Measurements from ENCODE around the gene AXL.

Gene AXL

GRCh38 chr19:41263850-41264580 is 45.0 kb downstream of the AXL start, which contains the start of gene HNRNPUL1:
Gene HNRNPUL1, plus strand, starts transcription at chr19:41264372. Its CDS starts 132 bp downstream, at chr19:41264504.
- peak within 1 kb of the TSS; percentile 92 for H3K4me2 ChIP-seq (ENCODE audit: low read length, poor library complexity, severe bottlenecking)
- H3K79me1 ChIP-seq (replicated peaks; ENCODE audit: low read length, poor library complexity, severe bottlenecking), result peaks cover 6% of the 10 kb centered on the region
- peak within 1 kb of the TSS; percentile 98 for H2BK5ac ChIP-seq (ENCODE audit: low read depth, low read length, poor library complexity, severe bottlenecking)
- peak within 1 kb of the TSS; percentile 97 to 98 for H3K18ac ChIP-seq (ENCODE audit: low read depth in 1 of 2, low read length in 2 of 2)
- H3K9me3 ChIP-seq (ENCODE audit: control insufficient read depth, low read length), result no peaks in the 10 kb centered on the region
- H2BK12ac ChIP-seq (ENCODE audit: low read length in 2 of 2), result peak within 1 kb of the TSS in 1 of 2 experiments; percentile 37
- H2BK120ac ChIP-seq (ENCODE audit: low read depth, low read length), result peak within 1 kb of the TSS; percentile 100
- peak within 1 kb of the TSS; percentile 49 for H2AK5ac ChIP-seq (ENCODE audit: low read length, severe bottlenecking)
- no peaks in the 10 kb centered on the region for H3K27me3 ChIP-seq (ENCODE audit: control insufficient read depth in 1 of 2, insufficient read depth in 1 of 2, low read length in 2 of 2)
- H2AFZ ChIP-seq (ENCODE audit: low read depth, low read length), result no peak within 1 kb of the TSS
- peak within 1 kb of the TSS; percentile 95 for H4K91ac ChIP-seq (ENCODE audit: low read length)
- peak within 1 kb of the TSS; percentile 94 for H4K8ac ChIP-seq (ENCODE audit: low read length)
- under 1% methylated on average over 52 of the region's 55 CpGs for WGBS
- H3K4me1 ChIP-seq (ENCODE audit: control insufficient read depth, insufficient read depth, low read depth, low read length), result peaks cover 11% of the 10 kb centered on the region
- H3K4me3 ChIP-seq (ENCODE audit: insufficient read depth in 1 of 2, low read depth in 1 of 2, low read length in 2 of 2), result peak within 1 kb of the TSS; percentile 79 to 92
- peak within 1 kb of the TSS; percentile 98 to 99 for H3K4ac ChIP-seq (ENCODE audit: low read depth in 1 of 2, low read length in 2 of 2)
- H3K36me3 ChIP-seq (ENCODE audit: control insufficient read depth in 1 of 2, insufficient read depth in 2 of 2, low read depth in 1 of 2, low read length in 2 of 2), result peaks cover 23 to 39% of the 10 kb centered on the region in 2 experiments
- H2BK15ac ChIP-seq (ENCODE audit: low read depth, poor library complexity, severe bottlenecking), result peak within 1 kb of the TSS; percentile 98
- H3K9ac ChIP-seq (ENCODE audit: low read length), result peak within 1 kb of the TSS; percentile 99
- H3K27ac ChIP-seq (ENCODE audit: low read length, poor library complexity, severe bottlenecking), result peak within 1 kb of the TSS; percentile 94
- H3K14ac ChIP-seq (ENCODE audit: low read length in 2 of 2), result peak within 1 kb of the TSS; percentile 93 to 99
- peak within 1 kb of the TSS; percentile 42 to 46 for H3K23ac ChIP-seq (ENCODE audit: low read length in 2 of 2)
- DNase-seq, result peak; percentile 100

- Histone ChIP-seq H3K4me2 (ENCODE audit: low read length, poor library complexity, severe bottlenecking) (peak overlapping the region; percentile 84), H2BK12ac (ENCODE audit: low read length in 2 of 2) (peak overlapping the region in 1 of 2 experiments; percentile 37), H3K4ac (ENCODE audit: low read depth in 1 of 2, low read length in 2 of 2) (peak overlapping the region; percentile 98 to 99), H3K14ac (ENCODE audit: low read length in 2 of 2) (peak overlapping the region; percentile 93 to 99), H2AK5ac (ENCODE audit: low read length, severe bottlenecking) (peak overlapping the region; percentile 49), H3K9ac (ENCODE audit: low read length) (peak overlapping the region; percentile 97), H3K36me3 (ENCODE audit: control insufficient read depth in 1 of 2, insufficient read depth in 2 of 2, low read depth in 1 of 2, low read length in 2 of 2) (peaks cover 23 to 39% of the 10 kb centered on the region in 2 experiments), H3K79me1 (replicated peaks; ENCODE audit: low read length, poor library complexity, severe bottlenecking) (peaks cover 6% of the 10 kb centered on the region), H2BK120ac (ENCODE audit: low read depth, low read length) (peak overlapping the region; percentile 100), H2AFZ (ENCODE audit: low read depth, low read length) (no peak overlapping the region), H2BK5ac (ENCODE audit: low read depth, low read length, poor library complexity, severe bottlenecking) (peak overlapping the region; percentile 98), H3K27ac (ENCODE audit: low read length, poor library complexity, severe bottlenecking) (peak overlapping the region; percentile 94), H3K23ac (ENCODE audit: low read length in 2 of 2) (peak overlapping the region; percentile 42 to 46), H2BK15ac (ENCODE audit: low read depth, poor library complexity, severe bottlenecking) (peak overlapping the region; percentile 98), H3K27me3 (ENCODE audit: control insufficient read depth in 1 of 2, insufficient read depth in 1 of 2, low read length in 2 of 2) (no peaks in the 10 kb centered on the region), H3K18ac (ENCODE audit: low read depth in 1 of 2, low read length in 2 of 2) (peak overlapping the region; percentile 97 to 98), H3K4me3 (ENCODE audit: insufficient read depth in 1 of 2, low read depth in 1 of 2, low read length in 2 of 2) (peak overlapping the region; percentile 79 to 89), H4K91ac (ENCODE audit: low read length) (peak overlapping the region; percentile 95), H3K9me3 (ENCODE audit: control insufficient read depth, low read length) (no peaks in the 10 kb centered on the region), H3K4me1 (ENCODE audit: control insufficient read depth, insufficient read depth, low read depth, low read length) (peaks cover 11% of the 10 kb centered on the region), H4K8ac (ENCODE audit: low read length) (peak overlapping the region; percentile 94)
- WGBS, result under 1% methylated on average over 75 of the region's 75 CpGs
- peak; percentile 55 for DNase-seq
These were observed 45.8 kb downstream of the AXL start for GRCh38 chr19:41264581-41265394.

- peaks cover 11% of the 10 kb centered on the region for H3K4me1 ChIP-seq (ENCODE audit: control insufficient read depth, insufficient read depth, low read depth, low read length)
- H3K27ac ChIP-seq (ENCODE audit: low read length, poor library complexity, severe bottlenecking), result peak overlapping the region; percentile 94
- H3K4ac ChIP-seq (ENCODE audit: low read depth in 1 of 2, low read length in 2 of 2), result peak overlapping the region; percentile 60 to 98
- peak overlapping the region; percentile 94 for H4K8ac ChIP-seq (ENCODE audit: low read length)
- no peaks in the 10 kb centered on the region for H3K27me3 ChIP-seq (ENCODE audit: control insufficient read depth in 1 of 2, insufficient read depth in 1 of 2, low read length in 2 of 2)
- peak overlapping the region; percentile 95 for H4K91ac ChIP-seq (ENCODE audit: low read length)
- H3K9me3 ChIP-seq (ENCODE audit: control insufficient read depth, low read length), result no peaks in the 10 kb centered on the region
- H3K4me2 ChIP-seq (ENCODE audit: low read length, poor library complexity, severe bottlenecking), result peak overlapping the region; percentile 84
- peak overlapping the region; percentile 97 to 98 for H3K18ac ChIP-seq (ENCODE audit: low read depth in 1 of 2, low read length in 2 of 2)
- H2BK12ac ChIP-seq (ENCODE audit: low read length in 2 of 2), result no peak overlapping the region
- peak overlapping the region; percentile 95 for H2BK15ac ChIP-seq (ENCODE audit: low read depth, poor library complexity, severe bottlenecking)
- H2BK120ac ChIP-seq (ENCODE audit: low read depth, low read length), result peak overlapping the region; percentile 100
- peak overlapping the region; percentile 79 to 89 for H3K4me3 ChIP-seq (ENCODE audit: insufficient read depth in 1 of 2, low read depth in 1 of 2, low read length in 2 of 2)
- WGBS, result 12% methylated on average over 17 of the region's 17 CpGs
- peak overlapping the region; percentile 97 for H3K9ac ChIP-seq (ENCODE audit: low read length)
- no peak overlapping the region for H2AFZ ChIP-seq (ENCODE audit: low read depth, low read length)
- peak overlapping the region in 1 of 2 experiments; percentile 50 for H3K23ac ChIP-seq (ENCODE audit: low read length in 2 of 2)
- peak; percentile 59 for DNase-seq
- H2BK5ac ChIP-seq (ENCODE audit: low read depth, low read length, poor library complexity, severe bottlenecking), result peak overlapping the region; percentile 98
- H3K79me1 ChIP-seq (replicated peaks; ENCODE audit: low read length, poor library complexity, severe bottlenecking), result peaks cover 6% of the 10 kb centered on the region
- peak overlapping the region; percentile 49 for H2AK5ac ChIP-seq (ENCODE audit: low read length, severe bottlenecking)
- peaks cover 23 to 41% of the 10 kb centered on the region in 2 experiments for H3K36me3 ChIP-seq (ENCODE audit: control insufficient read depth in 1 of 2, insufficient read depth in 2 of 2, low read depth in 1 of 2, low read length in 2 of 2)
- H3K14ac ChIP-seq (ENCODE audit: low read length in 2 of 2), result peak overlapping the region in 1 of 2 experiments; percentile 71
These were observed 46.6 kb downstream of the AXL start for GRCh38 chr19:41265395-41266153.

Data from mesenchymal stem cell (in vitro differentiated cells and primary cell).